ENCODE results near the gene MALAT1. TPM values are rescaled to one million over a fixed set of nuclear protein-coding genes. Genes with fewer than 3 reads are reported as not detected.
A peak's percentile ranks its signal among the peaks of the same experiment; 100 is the strongest.
"Not testable (repeated sequence)": the region's sequence is repeated elsewhere in the genome, so short reads cannot be mapped to it uniquely, and the experiment has no call there.

The MALAT1 gene
- total and polyA plus RNA-seq, 4 donors: 557 to 14,973 (median 4,235) TPM

DNA sequence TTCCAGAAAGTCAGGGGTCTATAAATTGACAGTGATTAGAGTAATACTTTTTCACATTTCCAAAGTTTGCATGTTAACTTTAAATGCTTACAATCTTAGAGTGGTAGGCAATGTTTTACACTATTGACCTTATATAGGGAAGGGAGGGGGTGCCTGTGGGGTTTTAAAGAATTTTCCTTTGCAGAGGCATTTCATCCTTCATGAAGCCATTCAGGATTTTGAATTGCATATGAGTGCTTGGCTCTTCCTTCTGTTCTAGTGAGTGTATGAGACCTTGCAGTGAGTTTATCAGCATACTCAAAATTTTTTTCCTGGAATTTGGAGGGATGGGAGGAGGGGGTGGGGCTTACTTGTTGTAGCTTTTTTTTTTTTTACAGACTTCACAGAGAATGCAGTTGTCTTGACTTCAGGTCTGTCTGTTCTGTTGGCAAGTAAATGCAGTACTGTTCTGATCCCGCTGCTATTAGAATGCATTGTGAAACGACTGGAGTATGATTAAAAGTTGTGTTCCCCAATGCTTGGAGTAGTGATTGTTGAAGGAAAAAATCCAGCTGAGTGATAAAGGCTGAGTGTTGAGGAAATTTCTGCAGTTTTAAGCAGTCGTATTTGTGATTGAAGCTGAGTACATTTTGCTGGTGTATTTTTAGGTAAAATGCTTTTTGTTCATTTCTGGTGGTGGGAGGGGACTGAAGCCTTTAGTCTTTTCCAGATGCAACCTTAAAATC lies 5.3 kb downstream of the MALAT1 start:
- no peaks in the 10 kb centered on the region for H3K9me3 ChIP-seq (ENCODE audit: control insufficient read depth, insufficient read depth, low read length)
- peak overlapping the region; percentile 99 for H3K27ac ChIP-seq (ENCODE audit: low read depth, low read length)
- peaks cover 14% of the 10 kb centered on the region for H3K36me3 ChIP-seq (ENCODE audit: control insufficient read depth, insufficient read depth, low read length)
- WGBS (ENCODE audit: insufficient coverage): 0% methylated on average over 2 of the region's 3 CpGs
- no peaks in the 10 kb centered on the region for H3K27me3 ChIP-seq (ENCODE audit: control insufficient read depth, insufficient read depth, low read length)
- peak in 4 of 6 donors; percentile 24 to 71 (median 52) for DNase-seq (ENCODE audit: low read depth in 4 of 6, low spot score in 6 of 6)
- peak overlapping the region; percentile 75 for H3K4me3 ChIP-seq (ENCODE audit: low read depth, low read length)
- peaks cover 25% of the 10 kb centered on the region for H3K4me1 ChIP-seq (ENCODE audit: control insufficient read depth, insufficient read depth, low read length)

DNA sequence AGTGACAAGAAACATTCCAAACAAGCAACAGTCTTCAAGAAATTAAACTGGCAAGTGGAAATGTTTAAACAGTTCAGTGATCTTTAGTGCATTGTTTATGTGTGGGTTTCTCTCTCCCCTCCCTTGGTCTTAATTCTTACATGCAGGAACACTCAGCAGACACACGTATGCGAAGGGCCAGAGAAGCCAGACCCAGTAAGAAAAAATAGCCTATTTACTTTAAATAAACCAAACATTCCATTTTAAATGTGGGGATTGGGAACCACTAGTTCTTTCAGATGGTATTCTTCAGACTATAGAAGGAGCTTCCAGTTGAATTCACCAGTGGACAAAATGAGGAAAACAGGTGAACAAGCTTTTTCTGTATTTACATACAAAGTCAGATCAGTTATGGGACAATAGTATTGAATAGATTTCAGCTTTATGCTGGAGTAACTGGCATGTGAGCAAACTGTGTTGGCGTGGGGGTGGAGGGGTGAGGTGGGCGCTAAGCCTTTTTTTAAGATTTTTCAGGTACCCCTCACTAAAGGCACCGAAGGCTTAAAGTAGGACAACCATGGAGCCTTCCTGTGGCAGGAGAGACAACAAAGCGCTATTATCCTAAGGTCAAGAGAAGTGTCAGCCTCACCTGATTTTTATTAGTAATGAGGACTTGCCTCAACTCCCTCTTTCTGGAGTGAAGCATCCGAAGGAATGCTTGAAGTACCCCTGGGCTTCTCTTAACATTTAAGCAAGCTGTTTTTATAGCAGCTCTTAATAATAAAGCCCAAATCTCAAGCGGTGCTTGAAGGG lies 6.0 kb downstream of the MALAT1 start:
- Histone ChIP-seq H3K27ac (ENCODE audit: low read depth, low read length) (peak overlapping the region; percentile 99), H3K4me1 (ENCODE audit: control insufficient read depth, insufficient read depth, low read length) (peaks cover 25% of the 10 kb centered on the region), H3K4me3 (ENCODE audit: low read depth, low read length) (peak overlapping the region; percentile 75), H3K27me3 (ENCODE audit: control insufficient read depth, insufficient read depth, low read length) (no peaks in the 10 kb centered on the region), H3K36me3 (ENCODE audit: control insufficient read depth, insufficient read depth, low read length) (peaks cover 14% of the 10 kb centered on the region), H3K9me3 (ENCODE audit: control insufficient read depth, insufficient read depth, low read length) (no peaks in the 10 kb centered on the region)
- DNase-seq (ENCODE audit: low read depth in 4 of 6, low spot score in 6 of 6): peak in 2 of 6 donors; percentile 45
- WGBS (ENCODE audit: insufficient coverage): no CpG with 5 or more reads among the region's 8 CpGs

DNA sequence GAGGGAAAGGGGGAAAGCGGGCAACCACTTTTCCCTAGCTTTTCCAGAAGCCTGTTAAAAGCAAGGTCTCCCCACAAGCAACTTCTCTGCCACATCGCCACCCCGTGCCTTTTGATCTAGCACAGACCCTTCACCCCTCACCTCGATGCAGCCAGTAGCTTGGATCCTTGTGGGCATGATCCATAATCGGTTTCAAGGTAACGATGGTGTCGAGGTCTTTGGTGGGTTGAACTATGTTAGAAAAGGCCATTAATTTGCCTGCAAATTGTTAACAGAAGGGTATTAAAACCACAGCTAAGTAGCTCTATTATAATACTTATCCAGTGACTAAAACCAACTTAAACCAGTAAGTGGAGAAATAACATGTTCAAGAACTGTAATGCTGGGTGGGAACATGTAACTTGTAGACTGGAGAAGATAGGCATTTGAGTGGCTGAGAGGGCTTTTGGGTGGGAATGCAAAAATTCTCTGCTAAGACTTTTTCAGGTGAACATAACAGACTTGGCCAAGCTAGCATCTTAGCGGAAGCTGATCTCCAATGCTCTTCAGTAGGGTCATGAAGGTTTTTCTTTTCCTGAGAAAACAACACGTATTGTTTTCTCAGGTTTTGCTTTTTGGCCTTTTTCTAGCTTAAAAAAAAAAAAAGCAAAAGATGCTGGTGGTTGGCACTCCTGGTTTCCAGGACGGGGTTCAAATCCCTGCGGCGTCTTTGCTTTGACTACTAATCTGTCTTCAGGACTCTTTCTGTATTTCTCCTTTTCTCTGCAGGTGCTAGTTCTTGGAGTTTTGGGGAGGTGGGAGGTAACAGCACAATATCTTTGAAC lies 6.8 kb downstream of the MALAT1 start:
- WGBS (ENCODE audit: insufficient coverage): 0% methylated on average over 2 of the region's 12 CpGs
- Histone ChIP-seq H3K9me3 (ENCODE audit: control insufficient read depth, insufficient read depth, low read length) (no peaks in the 10 kb centered on the region), H3K36me3 (ENCODE audit: control insufficient read depth, insufficient read depth, low read length) (peaks cover 14% of the 10 kb centered on the region), H3K27ac (ENCODE audit: low read depth, low read length) (peak overlapping the region; percentile 99), H3K4me3 (ENCODE audit: low read depth, low read length) (peak overlapping the region; percentile 75), H3K4me1 (ENCODE audit: control insufficient read depth, insufficient read depth, low read length) (peaks cover 25% of the 10 kb centered on the region), H3K27me3 (ENCODE audit: control insufficient read depth, insufficient read depth, low read length) (no peaks in the 10 kb centered on the region)
- peak in 2 of 6 donors; percentile 26 to 47 for DNase-seq (ENCODE audit: low read depth in 4 of 6, low spot score in 6 of 6)

DNA sequence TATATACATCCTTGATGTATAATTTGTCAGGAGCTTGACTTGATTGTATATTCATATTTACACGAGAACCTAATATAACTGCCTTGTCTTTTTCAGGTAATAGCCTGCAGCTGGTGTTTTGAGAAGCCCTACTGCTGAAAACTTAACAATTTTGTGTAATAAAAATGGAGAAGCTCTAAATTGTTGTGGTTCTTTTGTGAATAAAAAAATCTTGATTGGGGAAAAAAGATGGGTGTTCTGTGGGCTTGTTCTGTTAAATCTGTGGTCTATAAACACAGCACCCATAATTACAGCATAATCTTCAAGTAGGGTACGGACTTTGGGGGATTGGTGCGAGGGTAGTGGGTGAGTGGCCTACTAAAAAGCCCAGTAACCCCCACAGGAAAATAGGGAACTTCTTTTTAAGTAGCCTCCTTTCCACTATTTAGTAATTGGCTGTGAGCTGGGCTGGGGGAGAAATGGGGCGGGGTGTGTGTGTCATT lies 7.5 kb downstream of the MALAT1 start:
- peak overlapping the region; percentile 75 for H3K4me3 ChIP-seq (ENCODE audit: low read depth, low read length)
- WGBS (ENCODE audit: insufficient coverage): no CpG with 5 or more reads among the region's 4 CpGs

DNA sequence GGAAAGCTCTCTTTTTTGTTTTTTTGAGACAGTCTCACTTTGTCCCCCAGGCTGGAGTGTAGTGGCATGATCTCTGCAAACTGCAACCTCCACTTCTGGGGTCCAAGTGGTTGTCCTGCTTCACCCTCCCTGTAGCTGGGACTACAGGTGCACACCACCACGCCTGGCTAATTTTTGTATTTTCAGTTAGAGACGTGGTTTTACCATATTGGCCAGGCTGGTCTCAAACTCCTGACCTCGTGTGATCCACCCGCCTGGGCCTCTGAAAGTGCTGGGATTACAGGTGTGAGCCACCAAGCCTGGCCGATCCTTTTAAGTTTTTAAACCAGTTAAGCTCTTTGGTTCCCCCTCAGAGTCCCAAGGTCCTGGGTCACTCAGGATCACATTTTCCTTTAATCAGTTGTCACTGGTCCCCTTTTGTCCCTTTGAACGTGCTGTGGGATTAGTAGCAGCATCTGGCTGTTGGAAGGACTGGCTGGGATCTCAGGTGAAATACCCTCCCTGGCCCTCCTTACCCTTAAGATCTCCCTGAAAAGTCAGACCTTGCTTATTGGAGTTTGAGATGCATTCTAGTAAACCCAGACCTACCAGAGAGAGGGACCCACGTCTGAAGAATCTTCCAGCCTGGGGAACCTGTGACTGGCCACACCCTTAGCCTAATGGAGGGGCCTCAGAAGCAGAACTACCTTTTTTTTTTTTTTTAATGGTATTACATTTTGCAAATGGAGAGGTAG lies 8.1 kb downstream of the MALAT1 start:
- H3K27me3 ChIP-seq (ENCODE audit: control insufficient read depth, insufficient read depth, low read length): no peaks in the 10 kb centered on the region
- H3K36me3 ChIP-seq (ENCODE audit: control insufficient read depth, insufficient read depth, low read length): peaks cover 14% of the 10 kb centered on the region
- 17% methylated on average over 5 of the region's 7 CpGs for WGBS (ENCODE audit: insufficient coverage)
- no peaks in the 10 kb centered on the region for H3K9me3 ChIP-seq (ENCODE audit: control insufficient read depth, insufficient read depth, low read length)
- H3K4me3 ChIP-seq (ENCODE audit: low read depth, low read length): peak overlapping the region; percentile 75
- peak in 3 of 6 donors; percentile 28 to 83 (median 32) for DNase-seq (ENCODE audit: low read depth in 4 of 6, low spot score in 6 of 6)
- H3K4me1 ChIP-seq (ENCODE audit: control insufficient read depth, insufficient read depth, low read length): peaks cover 25% of the 10 kb centered on the region
- H3K27ac ChIP-seq (ENCODE audit: low read depth, low read length): peak overlapping the region; percentile 99

More for the DNA sequence above, 7.5 kb downstream of the MALAT1 start:
- DNase-seq (ENCODE audit: low read depth in 4 of 6, low spot score in 6 of 6): no peak
- H3K9me3 ChIP-seq (ENCODE audit: control insufficient read depth, insufficient read depth, low read length): no peaks in the 10 kb centered on the region
- peak overlapping the region; percentile 99 for H3K27ac ChIP-seq (ENCODE audit: low read depth, low read length)
- H3K36me3 ChIP-seq (ENCODE audit: control insufficient read depth, insufficient read depth, low read length): peaks cover 14% of the 10 kb centered on the region
- peaks cover 25% of the 10 kb centered on the region for H3K4me1 ChIP-seq (ENCODE audit: control insufficient read depth, insufficient read depth, low read length)
- H3K27me3 ChIP-seq (ENCODE audit: control insufficient read depth, insufficient read depth, low read length): no peaks in the 10 kb centered on the region

DNA sequence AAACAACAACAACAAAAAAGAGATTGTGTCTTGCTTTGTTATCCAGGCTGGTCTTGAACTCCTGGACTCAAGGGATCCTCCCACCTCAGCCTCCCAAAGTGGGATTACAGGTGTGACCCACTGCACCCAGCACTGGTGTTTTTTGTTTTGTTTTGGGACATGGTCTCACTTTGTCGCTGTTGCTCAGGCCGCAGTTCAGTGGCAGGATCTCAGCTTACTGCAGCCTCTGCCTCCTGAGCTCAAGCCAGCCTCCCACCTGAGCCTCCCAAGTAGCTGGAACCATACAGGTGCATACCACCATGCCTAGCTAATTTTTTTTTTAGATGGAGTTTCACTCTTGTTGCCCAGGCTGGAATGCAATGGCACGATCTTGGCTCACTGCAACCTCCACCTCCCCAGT lies 13.5 kb downstream of the MALAT1 start:
- not testable (repeated sequence) for DNase-seq (ENCODE audit: low read depth in 4 of 6, low spot score in 6 of 6); H3K4me3 ChIP-seq (ENCODE audit: low read depth, low read length); H3K27me3 ChIP-seq (ENCODE audit: control insufficient read depth, insufficient read depth, low read length); H3K9me3 ChIP-seq (ENCODE audit: control insufficient read depth, insufficient read depth, low read length); H3K36me3 ChIP-seq (ENCODE audit: control insufficient read depth, insufficient read depth, low read length); H3K27ac ChIP-seq (ENCODE audit: low read depth, low read length)
- peaks cover 16% of the 10 kb centered on the region for H3K4me1 ChIP-seq (ENCODE audit: control insufficient read depth, insufficient read depth, low read length)
- no CpG with 5 or more reads among the region's 3 CpGs for WGBS (ENCODE audit: insufficient coverage)

DNA sequence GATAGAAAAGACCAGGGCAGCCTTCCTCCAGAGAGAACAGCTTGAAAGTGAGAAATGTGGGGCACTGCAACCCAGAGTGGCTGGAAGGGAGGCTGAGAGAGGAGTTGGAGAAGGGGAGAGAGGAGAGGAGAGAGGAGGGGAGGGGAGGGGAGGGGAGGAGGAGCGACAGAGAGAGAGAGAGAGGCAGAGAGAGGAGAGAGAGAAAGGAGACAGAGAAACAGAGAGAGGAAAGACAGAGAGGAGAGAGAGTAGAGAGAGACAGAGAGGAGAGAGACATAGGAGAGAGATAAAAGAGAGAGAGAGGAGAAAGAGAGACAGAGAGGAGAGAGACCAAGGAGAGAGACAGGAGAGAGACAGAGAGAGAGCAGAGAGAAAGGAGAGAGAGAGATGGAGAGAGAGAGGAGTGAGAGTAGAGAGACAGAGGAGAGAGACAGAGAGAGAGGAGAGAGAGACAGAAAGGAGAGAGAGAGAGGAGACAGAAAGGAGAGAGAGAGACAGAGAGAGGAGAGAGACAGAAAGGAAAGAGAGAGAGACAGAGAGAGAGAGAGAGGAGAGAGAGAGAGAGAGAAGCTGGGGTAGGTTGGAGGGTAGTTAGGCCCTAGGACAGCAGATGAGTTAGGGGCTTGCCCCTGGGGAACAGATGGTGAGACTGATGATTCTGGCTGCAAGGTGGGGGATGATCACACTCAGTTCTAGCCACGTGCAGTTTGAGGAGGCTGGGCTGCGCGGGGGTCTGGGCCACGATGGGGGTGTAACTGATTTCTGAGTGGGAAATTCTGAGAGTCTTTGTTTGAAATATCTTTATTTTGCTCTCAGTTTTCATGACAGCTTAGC lies 17.5 kb downstream of the MALAT1 start:
- no peak for DNase-seq (ENCODE audit: low read depth in 4 of 6, low spot score in 6 of 6)
- Histone ChIP-seq H3K4me1 (ENCODE audit: control insufficient read depth, insufficient read depth, low read length) (no peaks in the 10 kb centered on the region), H3K36me3 (ENCODE audit: control insufficient read depth, insufficient read depth, low read length) (no peaks in the 10 kb centered on the region), H3K27me3 (ENCODE audit: control insufficient read depth, insufficient read depth, low read length) (no peaks in the 10 kb centered on the region), H3K27ac (ENCODE audit: low read depth, low read length) (no peak overlapping the region), H3K9me3 (ENCODE audit: control insufficient read depth, insufficient read depth, low read length) (no peaks in the 10 kb centered on the region), H3K4me3 (ENCODE audit: low read depth, low read length) (no peak overlapping the region)
- 53% methylated on average over 5 of the region's 5 CpGs for WGBS (ENCODE audit: insufficient coverage)

DNA sequence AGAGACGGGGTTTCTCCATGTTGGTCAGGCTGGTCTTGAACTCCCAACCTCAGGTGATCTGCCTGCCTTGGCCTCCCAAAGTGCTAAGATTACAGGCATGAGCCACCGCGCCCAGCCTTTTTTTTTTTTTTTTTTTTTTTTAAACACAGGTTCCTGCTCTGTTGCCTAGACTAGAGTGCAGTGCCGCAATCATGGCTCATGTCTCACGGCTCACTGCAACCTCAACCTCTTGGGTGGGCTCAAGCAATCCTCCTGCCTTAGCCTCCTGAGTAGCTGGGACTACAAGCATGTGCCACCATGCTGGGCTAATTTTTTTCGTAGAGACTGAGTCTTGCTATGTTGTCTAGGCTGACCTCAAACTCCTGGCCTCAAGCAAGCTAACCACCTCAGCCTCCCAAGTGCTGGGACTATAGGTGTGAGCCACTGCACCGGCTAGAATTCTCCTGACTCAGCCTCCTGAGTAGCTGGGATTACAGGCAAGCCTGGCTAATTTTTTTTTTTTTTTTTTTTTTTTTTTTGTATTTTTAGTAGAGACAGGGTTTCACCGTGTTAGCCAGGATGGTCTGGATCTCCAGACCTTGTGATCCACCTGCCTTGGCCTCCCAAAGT lies 20.2 kb downstream of the MALAT1 start:
- H3K36me3 ChIP-seq (ENCODE audit: control insufficient read depth, insufficient read depth, low read length); DNase-seq (ENCODE audit: low read depth in 4 of 6, low spot score in 6 of 6); H3K27ac ChIP-seq (ENCODE audit: low read depth, low read length); H3K9me3 ChIP-seq (ENCODE audit: control insufficient read depth, insufficient read depth, low read length); H3K4me3 ChIP-seq (ENCODE audit: low read depth, low read length); H3K27me3 ChIP-seq (ENCODE audit: control insufficient read depth, insufficient read depth, low read length); H3K4me1 ChIP-seq (ENCODE audit: control insufficient read depth, insufficient read depth, low read length): not testable (repeated sequence)
- WGBS (ENCODE audit: insufficient coverage): 90% methylated on average over 3 of the region's 8 CpGs

Measured in spinal cord (tissue), 10 donors.